HG03565 (cell line): Measurements from ENCODE around the gene PRR3.
"Not testable (repeated sequence)": the region's sequence is repeated elsewhere in the genome, so short reads cannot be mapped to it uniquely, and the experiment has no call there.

Experiments used
- ATAC-seq: cut with Tn5 transposase; IDR thresholded peaks from one replicate; pipeline ENCODE4 v1.9.1; 2021; ENCODE audit warnings: mild to moderate bottlenecking, moderate library complexity; ENCODE audit not compliant: unreplicated experiment

The PRR3 gene

DNA sequence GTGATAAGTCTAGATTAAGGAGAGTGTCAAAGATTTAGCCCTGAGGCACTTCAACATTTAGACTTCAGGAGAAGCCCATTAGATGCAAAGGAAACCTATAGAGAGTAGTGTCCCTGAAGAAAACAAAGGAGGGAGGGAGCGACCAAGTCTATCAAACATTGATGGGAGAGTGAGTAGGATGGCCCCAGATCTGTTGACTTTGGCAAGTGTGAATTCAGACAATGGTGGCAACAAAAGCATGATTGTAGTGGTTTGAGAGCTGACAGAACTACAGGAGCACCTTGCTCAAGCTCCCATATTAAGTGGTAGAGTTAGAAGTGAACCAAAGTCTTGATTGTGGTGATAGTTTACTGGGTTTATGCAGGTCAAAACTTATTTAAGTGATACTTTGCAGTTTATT lies 13.2 kb downstream of the PRR3 start:
- no peak for ATAC-seq

DNA sequence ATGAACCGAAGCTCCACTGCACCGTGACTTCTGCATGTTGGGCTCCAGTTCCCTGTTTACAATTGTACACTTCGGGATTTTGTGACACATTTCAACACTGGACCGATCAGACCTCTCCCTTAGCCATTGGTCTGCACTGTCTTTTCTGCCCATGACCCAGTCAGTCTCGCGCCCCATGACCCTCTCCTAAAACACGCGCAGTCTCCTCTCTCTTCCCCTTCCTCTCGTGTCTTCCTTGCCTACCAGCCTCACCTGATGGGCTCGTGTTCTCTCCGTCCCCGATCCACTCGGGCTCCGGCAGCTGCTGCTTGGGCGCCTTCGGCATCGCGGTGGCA lies 13.6 kb downstream of the PRR3 start:
- peak; percentile 13 for ATAC-seq

DNA sequence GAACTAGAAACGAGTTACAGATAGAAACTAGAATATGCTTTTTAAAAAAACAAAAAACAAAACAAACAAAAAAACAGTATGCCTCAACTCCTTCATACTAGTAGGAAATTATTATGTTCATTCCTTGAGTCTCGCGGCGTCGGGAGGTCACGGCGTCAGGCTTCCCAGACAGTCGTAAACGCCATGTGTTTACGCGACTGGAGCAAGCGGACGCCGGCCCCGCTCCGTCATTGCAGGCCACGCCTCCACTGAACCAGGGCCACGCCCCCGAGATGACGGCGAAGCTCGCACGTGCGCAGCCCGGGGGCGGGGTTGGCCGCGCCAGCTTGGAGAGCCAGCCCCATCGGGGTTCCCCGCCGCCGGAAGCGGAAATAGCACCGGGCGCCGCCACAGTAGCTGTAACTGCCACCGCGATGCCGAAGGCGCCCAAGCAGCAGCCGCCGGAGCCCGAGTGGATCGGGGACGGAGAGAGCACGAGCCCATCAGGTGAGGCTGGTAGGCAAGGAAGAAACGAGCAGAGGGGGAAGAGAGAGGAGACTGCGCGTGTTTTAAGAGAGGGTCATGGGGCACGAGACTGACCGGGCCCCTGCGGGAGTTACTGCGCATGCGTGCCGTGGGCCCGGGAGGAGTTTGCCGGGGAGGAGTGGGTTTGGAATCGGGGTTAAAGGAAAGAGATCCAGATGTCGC lies 14.1 kb downstream of the PRR3 start, which contains the start of gene ABCF1:
TSS of gene ABCF1 (plus strand) at position 368 of the 687 bp plus-strand sequence. CDS start at position 414, 46 bp downstream.
- peak; percentile 90 for ATAC-seq

DNA sequence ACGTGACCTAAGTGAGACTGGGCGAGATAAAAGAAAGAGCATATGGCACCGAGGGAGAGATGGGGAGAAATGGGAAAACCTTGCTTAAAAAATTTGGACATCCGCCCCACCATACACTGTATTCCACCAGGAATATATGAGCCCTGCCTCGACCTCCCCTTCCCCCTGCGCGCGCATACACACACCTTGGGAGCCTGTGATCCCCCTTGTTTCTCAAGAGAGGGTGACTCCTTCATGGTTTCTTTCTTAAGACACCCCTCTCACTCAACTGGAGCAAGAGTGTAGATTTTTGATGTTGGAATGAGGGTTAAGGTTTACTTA lies 14.6 kb downstream of the PRR3 start:
- ATAC-seq: no peak

DNA sequence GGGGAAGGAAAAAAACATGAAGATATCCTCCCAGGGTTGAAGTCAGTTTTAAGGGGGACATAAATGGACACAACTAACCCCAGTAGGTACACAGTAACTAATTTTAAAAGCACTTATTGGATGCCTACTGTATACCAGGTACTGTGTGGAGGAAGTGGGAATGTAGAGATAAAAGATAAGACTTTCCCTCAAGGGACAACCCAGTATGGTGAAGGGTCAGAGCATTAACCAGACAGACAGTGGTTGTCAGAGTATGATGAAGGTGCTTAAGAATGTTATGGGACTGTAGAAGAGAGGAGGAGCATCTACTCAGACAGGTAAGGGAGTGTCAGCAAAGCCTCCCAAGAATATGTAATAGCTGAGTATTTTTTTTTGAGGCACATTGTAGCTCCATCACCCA lies 15.1 kb downstream of the PRR3 start:
- ATAC-seq: no peak

DNA sequence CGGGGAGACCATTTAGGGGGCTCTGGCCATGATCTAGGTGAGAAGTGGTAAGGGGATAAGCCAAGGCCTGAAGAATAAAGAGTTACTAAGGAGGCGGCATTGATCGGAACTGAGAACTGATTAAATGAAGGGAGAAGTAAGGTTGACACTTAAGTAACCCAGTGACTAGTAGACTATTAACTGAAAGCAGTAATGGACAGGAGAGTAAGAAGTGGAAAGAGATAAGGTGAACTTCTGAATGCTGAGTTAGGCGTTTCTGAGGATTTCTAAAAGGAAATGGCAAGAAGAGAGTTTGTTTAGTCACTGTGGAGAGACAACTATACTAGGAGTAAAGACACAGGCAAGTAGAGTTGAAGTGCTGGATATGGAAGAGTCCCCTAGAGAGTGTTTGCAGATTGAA lies 16.0 kb downstream of the PRR3 start:
- no peak for ATAC-seq

DNA sequence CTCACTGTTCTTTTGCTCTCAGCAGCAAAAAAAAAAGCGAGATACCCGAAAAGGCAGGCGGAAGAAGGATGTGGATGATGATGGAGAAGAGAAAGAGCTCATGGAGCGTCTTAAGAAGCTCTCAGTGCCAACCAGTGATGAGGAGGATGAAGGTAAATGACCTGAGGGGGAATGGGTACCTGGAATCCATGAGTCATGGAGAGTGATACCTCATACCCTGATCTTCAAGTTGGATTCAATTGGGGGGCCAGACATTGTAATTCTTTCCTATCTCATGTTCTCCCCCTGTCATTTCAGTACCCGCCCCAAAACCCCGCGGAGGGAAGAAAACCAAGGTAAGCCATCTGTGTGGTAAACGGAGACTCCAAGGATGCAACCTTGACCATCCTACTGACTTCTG lies 21.0 kb downstream of the PRR3 start:
- no peak for ATAC-seq

DNA sequence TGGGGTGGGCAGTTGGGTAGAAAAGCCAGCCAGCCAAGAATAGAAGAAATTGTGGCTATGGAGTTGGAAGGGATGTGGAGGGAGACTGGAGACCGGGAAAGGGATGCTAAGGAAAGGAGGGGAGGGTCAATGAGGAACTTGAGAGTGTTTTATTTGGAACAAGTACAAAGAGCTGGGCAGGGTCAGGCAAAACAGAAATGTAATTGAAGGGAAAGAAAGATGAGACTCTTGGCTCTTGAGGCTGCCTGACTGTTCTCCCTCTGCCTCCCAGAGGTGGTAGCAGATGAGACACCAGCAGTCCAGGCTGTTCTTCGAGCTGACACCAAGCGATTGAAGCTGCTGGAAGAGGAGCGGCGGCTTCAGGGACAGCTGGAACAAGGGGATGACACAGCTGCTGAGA lies 26.8 kb downstream of the PRR3 start:
- ATAC-seq: no peak

DNA sequence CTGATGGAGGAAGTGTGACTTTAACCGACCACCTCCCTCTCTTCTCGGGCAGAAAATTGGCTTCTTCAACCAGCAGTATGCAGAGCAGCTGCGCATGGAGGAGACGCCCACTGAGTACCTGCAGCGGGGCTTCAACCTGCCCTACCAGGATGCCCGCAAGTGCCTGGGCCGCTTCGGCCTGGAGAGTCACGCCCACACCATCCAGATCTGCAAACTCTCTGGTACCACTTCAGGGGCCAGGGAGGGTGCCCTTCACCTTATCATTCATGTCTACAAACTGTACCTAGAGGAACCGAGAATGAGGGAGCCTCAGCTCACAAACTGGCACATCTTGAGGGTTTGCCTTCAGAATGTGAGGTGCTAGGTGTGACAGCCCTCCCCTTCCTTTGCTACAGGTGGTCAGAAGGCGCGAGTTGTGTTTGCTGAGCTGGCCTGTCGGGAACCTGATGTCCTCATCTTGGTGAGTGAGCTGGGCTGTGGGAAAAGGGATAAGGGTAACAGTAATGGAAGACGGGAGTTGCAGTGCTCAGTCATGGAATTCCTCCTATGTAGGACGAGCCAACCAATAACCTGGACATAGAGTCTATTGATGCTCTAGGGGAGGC lies 32.8 kb downstream of the PRR3 start:
- no peak for ATAC-seq

DNA sequence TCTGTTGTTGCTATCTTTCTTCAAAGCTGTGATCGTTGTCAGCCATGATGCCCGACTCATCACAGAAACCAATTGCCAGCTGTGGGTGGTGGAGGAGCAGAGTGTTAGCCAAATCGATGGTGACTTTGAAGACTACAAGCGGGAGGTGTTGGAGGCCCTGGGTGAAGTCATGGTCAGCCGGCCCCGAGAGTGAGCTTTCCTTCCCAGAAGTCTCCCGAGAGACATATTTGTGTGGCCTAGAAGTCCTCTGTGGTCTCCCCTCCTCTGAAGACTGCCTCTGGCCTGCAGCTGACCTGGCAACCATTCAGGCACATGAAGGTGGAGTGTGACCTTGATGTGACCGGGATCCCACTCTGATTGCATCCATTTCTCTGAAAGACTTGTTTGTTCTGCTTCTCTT lies 33.4 kb downstream of the PRR3 start:
- no peak for ATAC-seq

DNA sequence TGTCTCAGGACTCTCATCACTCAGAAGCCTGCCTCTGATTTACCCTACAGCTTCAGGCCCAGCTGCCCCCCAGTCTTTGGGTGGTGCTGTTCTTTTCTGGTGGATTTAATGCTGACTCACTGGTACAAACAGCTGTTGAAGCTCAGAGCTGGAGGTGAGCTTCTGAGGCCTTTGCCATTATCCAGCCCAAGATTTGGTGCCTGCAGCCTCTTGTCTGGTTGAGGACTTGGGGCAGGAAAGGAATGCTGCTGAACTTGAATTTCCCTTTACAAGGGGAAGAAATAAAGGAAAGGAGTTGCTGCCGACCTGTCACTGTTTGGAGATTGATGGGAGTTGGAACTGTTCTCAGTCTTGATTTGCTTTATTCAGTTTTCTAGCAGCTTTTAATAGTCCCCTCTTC lies 33.9 kb downstream of the PRR3 start:
- no peak for ATAC-seq

DNA sequence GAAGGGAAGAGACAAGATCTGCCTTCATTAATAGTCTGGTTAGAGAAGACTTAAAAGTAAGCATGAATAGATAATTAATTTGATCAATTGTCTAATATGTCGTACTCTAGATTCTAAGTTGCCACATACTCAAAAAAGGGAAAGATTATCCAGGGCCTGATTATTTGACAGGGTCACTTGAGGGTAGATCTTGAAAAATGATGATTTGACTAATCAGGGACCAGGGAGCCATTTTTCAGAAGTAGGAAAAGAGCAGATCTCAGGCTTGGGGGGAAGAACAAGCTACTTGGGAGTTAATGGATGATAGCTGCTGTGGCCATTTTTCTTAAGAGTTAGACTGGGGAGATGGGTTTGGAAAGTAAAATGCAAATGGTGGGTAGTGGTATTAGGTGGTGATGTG lies 35.2 kb downstream of the PRR3 start:
- ATAC-seq: no peak

DNA sequence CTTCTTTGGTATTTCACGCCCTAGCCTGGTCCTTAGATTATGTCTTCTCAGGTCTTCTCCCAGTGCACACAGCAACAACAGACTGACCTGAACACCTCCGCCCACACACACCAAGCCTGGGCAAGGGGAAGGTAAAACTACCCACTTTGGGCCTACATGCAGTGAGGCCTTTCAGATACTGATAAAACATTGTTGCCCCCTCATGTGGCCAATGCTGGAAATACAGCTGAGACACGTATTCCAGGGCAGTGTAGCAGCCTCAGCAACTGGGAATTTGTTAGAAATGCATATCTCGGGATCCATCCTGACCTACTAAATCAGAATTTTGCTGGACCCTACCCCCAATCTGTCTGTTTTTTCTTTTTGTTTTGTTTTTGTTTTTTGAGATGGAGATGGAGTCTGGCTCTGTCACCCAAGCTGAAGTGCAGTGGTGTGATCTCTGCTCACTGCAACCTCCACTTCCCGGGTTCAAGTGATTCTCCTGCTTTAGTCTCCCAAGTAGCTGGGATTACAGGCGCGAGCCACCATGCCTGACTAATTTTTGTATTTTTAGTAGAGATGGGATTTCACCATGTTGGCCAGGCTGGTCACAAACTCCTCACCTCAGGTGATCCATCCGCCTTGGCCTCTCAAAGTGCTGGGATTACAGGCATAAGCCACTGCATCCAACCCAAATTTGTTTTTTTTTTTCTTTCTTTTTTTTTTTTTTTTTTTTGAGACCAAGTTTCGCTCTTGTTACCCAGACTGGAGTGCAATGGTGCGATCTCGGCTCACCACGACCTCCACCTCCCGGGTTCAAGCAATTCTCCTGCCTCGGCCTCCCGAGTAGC lies 40.4 kb downstream of the PRR3 start:
- ATAC-seq: not testable (repeated sequence)

DNA sequence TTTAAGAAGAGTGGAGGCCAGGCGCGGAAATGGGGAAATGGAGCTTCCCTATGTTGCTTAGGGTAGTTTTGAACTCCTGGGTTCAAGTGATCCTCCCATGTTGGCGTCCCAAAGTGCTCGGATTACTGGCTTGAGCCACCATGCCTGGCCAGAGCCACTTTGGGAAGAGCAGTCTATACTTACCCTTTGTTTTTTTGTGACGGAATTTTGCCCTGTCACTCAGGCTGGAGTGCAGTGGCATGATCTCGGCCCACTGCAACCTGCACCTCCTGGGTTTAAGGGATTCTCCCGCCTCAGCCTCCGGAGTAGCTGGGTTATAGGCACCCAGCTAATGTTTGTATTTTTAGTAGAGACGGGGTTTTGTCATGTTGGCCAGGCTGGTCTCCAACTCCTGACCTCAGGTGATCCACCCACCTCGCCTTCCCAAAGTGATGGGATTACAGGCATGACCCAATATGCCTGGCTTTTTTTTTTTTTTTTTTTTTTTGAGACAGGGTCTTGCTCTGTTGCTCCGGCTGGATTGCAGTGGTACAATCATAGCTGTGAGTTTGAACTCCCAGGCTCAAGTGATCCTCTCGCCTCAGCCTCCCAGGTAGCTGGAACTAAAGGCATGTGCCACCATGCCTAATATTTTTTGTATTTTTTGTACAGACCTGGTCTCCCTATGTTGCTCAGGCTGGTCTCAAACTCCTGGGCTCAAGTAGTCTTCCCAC lies 42.0 kb downstream of the PRR3 start:
- ATAC-seq: no peak

DNA sequence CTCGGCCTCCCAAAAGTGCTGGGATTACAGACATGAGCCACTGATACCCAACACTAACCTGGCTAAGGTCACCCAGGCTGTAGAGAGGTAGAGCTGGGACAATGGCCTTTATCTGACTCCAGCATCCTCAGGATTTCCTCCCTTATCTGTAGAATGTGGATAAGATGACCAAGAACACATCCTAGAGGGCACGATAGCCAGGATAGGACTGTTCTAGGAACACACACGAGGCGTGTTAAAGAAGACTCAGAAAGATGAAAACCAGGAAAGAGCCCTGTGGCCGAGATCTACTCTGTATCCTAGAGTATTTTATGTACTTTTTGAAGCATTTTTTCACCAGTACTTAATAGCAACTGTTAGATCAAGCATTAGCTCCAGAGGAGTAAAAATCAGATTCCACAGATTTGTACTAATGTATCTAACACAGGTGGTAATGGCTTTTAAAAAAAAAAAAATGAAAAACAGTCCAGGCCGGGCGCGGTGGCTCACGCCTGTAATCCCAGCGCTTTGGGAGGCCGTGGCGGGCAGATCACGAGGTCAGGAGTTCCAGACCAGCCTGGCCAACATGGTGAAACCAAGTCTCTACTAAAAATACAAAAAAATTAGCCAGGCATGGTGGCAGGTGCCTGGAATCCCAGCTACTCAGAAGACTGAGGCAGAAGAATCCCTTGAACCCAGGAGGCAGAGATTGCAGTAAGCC lies 42.7 kb downstream of the PRR3 start:
- ATAC-seq: no peak

DNA sequence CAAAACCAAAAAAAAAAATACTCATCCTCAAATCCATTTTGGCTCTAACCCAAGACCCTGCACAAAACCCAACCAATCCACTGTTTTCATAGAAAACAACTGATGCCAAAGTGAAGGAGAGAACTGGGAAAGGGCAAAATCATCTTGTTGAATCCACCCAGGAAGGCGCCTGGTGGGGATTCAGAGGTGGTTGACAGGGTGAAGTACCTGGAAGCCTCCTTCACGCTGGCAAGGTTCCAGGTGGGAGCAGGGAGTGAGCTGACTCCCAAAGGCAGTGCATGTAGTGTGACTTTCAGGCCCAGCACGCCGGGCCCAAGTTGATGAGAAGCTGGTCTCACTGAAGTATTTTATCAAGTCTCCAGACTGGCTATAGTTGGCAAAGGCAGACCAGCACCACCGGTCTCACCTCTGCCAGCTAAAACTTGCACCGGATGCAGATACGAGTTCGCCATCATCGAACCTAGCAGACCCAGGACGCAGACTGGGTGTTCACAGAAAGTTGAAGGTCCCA lies 43.4 kb downstream of the PRR3 start:
- no peak for ATAC-seq

DNA sequence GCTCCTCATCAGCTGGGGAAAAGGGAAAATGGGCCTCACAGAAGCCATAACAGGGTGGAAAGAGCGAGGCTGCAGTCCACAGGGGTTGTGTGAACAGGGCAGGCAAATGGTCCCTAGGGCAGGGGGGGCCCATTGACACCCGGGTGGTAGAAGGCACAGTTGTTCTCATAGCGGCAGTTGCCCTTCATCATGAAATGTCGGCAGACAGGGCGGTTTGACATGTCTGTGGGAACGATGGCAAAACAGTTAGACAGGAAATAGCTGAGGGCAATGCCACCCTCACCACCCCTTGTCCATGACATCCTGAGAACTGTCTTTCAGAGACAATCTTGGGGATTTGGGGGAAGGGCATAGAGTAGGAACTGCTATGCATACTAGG lies 44.3 kb downstream of the PRR3 start:
- ATAC-seq: no peak

DNA sequence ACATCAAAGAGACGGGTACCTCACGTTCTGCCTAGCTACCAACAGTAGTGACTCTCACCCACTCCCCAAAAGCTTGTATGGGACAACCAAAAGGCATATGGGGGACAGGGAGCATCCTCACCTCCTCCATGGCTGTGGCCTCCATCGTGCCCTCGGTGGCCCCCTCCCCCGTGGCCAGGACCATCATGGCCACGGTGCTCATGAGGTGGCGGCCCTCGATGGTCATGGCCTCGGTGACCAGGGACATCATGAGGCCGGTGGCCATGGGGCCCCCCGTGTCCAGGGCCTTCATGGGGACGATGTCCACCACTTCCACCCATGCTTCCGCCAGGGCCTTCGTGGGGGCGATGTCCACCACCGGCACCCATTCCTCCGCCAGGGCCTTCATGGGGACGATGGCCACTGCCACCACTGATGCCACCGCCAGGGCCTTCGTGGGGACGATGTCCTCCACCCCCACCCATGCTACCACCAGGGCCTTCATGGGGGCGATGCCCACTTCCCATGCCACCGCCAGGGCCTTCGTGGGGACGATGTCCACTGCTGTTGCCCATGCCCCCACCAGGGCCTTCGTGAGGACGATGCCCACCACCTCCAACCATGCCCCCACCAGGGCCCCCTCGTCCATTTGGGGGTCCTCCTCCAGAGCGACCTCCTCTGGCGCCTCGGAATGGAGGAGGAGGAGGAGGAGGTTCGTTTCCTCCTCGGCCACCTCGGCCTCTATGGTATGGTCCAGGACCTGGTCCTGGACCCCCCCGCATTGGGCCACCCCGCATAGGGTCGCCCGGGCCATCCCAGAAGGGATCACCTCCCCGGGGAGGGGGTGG lies 44.9 kb downstream of the PRR3 start:
- no peak for ATAC-seq

DNA sequence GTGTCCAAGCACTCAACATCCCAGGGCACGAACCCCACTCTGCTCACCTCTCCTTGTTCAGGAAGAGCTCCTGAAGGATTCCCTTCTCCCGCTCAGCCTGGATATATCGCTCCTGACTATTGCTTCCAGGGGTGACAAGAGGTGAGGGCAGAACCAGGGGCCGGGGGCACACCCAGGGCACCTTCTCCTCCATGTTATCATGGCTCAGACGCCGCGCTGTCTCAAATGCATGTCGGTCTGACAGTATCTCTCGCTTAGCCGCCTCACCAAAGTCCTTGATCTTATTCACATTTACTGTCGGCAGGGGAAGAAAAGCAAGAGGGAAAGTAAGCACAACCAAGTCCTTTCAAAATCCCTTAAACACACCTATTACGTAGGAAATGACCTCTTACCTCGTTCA lies 46.9 kb downstream of the PRR3 start:
- ATAC-seq: no peak

DNA sequence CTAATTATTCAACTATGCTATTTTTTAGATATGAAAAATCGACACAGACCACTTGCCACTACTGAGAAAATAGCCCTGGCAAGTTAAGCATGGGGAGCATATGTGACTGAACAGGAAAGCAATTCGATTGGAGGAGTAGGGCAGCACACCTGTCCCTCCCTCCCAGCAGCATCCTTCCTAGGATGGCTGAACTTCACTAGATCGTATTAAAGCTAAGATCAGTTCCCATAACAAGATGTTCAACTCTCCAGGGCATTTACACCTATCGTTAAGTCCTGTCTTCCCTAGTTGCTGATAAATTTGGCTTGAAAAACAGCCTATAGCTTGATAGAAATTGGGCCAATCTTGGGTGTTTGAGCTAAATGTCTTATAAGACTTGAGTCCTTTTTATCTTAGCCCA lies 53.0 kb downstream of the PRR3 start:
- ATAC-seq: no peak
